NCI-H510A treated with DMSO at 0.1 percent for 48 hours (cell line): ENCODE data around the gene ABCA7.
A peak's percentile ranks its signal among the peaks of the same experiment; 100 is the strongest.

Experiments
- DNase-seq: peaks from one replicate; lab custom pipeline; 2025; lab: John Stamatoyannopoulos, UW

Gene ABCA7

DNA sequence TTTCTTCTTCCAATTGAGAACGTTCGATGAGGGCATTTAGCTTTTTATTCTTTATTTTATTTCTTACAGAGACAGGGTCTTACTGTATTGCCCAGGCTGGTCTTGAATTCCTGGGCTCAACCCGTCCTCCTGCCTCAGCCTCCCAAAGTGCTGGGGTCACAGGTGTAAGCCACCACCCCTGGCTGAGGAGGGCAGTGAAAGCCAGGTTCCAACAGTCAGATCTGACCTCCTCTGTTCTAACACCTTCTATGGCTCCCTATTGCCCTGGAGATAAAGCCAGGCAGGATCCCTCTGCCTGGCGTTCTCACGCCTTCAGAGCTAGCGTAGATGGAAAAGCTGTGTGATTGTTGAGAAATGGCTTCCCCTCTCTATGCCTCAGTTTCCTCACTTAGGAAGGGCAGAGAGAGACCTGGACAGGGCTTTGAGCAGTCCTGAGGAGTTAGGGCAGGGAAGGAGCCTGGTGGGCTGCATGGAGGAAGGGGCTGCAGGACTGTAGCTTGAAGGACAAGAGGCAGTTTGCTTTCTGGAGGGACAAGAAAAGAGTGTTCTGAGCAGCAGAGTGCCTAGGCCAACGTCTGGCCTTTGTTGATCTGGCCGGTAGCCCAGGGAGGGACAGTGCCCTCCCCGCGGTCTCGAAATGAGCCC lies 32.6 kb downstream of the ABCA7 start:
- no peak for DNase-seq

DNA sequence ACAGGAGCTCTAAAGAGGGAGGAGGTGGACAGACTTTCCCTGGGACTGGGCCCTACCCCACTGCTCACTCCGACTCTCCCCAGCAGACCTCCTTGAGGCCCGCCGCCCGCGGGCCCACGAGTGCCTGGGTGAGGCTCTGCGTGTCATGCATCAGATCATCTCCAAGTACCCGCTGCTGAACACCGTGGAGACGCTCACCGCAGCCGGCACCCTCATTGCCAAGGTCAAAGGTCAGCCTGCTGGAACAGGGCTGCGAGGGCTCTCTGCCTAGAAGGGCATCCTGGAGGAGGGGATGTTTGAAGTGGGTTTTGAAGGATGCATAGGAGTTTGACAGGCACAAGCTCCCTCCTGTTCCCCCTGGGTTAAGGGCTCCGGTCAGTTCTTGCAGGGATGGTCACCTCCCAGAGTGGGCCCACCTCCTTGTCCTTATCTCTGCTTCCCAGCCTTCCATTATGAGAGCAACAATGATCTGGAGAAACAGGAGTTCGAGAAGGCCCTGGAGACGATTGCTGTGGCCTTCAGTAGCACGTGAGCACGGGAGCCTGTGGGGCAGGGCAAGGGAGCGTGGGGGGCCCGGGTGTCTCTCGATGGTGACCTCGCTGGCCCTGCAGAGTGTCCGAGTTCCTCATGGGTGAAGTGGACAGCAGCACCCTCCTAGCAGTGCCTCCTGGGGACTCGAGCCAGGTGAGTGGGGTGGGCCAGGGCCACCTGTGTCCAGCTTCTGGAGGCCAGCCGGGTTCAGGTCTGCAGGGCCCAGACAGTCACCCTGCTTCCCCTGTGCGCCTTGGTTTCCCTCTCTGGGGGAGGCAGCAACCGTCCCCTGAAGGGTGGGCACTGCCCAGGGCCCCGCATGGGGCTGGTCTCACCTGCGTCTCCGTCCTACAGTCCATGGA lies 33.4 kb downstream of the ABCA7 start:
- DNase-seq, result no peak

DNA sequence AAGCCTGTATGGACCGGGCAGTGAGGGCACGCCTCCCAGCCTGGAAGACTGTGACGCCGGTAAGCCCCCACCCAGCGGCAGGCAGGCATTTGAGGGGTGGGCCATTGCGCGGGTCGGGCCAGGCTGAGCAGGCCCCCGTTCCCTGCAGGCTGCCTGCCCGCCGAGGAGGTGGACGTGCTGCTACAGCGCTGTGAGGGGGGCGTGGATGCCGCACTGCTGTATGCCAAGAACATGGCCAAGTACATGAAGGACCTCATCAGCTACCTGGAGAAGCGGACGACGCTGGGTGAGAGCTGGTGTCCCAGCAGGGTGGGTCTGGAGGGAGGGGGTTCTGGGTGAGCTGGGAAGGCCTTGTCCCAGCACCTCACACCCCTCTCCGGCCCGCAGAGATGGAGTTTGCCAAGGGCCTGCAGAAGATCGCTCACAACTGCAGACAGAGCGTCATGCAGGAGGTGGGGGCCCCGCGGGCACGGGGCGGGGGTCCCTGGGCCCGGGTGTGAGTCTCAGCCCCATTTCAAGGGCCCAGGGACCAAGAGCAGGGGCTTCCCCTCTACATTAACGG lies 34.1 kb downstream of the ABCA7 start:
- no peak for DNase-seq

DNA sequence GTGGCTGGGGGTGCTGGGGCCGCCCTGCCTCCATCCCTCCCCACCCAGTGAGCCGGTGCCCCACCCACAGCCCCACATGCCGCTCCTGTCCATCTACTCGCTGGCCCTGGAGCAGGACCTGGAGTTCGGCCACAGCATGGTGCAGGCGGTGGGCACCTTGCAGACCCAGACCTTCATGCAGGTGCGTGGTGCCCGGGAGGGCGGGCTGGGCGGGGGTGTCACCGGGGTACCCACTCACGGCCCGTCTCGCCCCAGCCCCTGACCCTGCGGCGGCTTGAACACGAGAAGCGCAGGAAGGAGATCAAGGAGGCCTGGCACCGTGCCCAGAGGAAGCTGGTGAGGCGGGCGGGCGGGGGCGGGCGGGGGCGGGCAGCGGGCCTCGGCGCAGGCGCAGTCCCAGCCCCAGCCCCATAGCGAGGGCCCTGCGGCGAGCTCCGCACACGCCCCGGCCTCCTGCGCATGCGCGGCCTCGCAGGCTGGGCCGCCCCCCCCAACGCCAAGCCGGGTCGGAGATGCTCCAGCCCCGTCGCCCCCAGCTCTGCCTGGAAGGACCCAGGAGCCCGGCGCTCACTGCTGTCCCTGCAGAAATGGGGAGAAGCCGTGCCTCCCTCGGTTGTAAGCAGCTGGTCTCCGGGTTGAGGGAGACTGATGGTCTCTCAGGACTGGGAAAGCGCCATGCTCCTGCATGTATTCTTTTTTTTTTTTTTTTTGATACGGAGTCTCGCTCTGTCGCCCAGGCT lies 34.8 kb downstream of the ABCA7 start:
- DNase-seq, result peak; percentile 56

DNA sequence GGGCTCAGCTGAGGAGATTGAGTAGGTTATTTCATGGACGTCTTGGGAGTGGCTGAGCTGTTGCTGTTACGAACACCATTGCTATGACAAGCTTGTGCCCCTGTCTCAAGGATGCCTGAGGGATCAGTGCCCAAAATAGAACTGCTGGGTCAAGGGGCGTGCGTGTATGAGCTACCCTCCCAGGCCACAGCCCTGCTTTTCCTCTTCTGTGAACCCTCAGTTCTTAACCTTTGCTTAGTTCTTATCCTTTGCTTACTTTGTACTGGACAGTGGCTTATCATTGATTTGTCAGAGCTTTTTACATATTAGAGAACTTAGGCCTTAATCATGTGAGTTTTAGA lies 36.1 kb downstream of the ABCA7 start:
- DNase-seq, result no peak

DNA sequence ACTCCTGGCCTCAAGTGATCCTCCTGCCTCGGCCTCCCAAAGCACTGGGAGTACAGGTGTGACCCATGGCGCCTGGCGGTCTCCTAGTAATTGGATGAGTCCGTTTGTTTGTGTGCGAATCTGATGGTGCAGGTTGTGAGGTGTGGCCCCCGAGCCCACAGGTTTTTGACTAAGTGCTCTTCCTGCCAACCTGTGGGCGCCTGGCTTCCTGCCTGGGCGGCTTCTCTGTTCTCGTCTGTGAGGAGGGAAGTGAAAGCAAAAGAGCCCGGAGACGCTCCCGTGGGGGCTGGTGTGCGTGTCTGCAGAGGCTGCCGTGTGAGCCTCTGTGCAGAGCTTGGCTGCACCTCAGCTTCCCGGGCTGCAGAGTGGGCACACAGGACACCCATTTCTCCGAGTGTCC lies 37.0 kb downstream of the ABCA7 start:
- DNase-seq, result no peak

DNA sequence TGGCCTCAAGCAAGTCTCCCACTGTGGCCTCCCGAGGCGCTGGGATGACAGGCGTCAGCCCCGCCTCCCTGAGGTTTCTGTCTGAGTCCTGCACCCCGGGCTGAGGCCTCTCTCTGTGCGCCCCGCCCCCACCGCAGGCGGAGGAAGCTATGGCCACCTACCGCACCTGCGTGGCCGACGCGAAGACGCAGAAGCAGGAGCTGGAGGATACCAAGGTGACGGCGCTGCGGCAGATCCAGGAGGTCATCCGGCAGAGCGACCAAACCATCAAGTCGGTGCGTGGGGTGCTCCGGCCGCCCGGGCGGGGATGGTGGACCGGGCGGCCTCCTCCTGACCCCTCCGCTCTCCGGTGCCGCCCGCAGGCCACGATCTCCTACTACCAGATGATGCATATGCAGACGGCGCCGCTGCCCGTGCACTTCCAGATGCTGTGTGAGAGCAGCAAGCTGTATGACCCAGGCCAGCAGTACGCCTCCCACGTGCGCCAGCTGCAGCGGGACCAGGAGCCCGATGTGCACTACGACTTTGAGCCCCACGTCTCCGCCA lies 39.7 kb downstream of the ABCA7 start:
- DNase-seq, result peak; percentile 66

DNA sequence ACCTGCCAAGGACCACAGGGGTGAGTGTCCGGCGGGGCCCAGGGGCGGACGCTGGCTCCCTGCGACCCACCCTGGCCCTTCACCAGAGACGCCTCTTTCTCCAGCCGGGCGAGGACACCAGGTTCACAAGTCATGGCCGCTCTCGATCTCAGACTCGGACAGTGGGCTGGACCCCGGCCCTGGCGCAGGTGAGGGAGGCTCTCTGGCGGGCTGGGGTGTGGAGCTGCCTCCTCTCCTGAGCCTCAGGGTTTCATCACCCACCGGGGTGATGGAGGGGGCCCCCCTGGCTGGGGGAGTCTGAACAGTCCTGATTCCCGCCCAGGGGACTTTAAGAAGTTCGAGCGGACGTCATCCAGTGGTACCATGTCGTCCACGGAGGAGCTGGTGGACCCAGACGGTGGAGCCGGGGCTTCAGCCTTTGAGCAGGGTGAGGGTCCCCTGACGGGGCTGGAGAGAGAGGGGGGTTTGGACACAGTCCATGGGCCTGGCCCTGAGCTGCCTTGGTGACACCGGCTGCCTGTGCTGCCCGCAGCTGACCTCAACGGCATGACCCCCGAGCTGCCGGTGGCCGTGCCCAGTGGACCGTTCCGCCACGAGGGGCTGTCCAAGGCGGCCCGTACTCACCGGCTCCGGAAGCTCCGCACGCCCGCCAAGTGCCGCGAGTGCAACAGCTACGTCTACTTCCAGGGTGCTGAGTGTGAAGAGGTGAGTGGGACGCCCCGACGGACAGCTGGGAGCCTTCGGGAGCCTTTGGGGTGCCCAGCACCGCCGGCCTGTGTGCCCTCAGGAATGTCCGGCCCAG lies 40.7 kb downstream of the ABCA7 start:
- DNase-seq, result no peak

DNA sequence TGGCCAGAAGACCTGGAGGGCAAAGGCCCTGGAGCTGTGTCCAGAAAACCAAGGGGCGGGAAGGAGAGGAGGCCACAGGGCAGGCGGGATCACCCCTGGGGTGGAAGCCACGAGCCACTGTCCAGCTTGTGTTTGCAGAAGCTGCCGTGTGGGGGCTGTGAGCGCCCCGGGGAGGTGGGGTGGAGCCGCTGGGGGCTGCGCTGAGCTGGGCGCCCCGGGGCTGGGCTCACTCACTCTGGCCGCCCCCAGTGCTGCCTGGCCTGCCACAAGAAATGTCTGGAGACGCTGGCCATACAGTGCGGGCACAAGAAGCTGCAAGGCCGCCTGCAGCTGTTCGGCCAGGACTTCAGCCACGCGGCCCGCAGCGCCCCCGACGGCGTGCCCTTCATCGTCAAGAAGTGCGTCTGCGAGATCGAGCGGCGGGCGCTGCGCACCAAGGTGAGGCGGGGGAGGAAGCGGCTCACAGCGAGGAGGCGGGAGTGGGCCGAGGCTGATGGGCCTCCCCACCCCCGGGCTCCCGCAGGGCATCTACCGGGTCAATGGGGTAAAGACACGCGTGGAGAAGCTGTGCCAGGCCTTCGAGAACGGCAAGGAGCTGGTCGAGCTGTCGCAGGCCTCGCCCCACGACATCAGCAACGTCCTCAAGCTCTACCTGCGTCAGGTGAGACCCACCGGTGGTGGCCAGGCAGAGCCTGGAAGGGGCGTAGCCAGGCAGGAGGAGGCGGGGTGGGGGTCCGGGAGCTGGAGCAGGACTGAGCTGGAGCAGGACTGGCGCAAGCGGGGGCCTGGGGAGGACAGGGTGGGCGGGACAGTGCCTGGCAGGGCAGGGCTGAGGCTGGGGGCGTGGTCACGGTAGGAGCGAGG lies 41.6 kb downstream of the ABCA7 start:
- DNase-seq, result no peak

DNA sequence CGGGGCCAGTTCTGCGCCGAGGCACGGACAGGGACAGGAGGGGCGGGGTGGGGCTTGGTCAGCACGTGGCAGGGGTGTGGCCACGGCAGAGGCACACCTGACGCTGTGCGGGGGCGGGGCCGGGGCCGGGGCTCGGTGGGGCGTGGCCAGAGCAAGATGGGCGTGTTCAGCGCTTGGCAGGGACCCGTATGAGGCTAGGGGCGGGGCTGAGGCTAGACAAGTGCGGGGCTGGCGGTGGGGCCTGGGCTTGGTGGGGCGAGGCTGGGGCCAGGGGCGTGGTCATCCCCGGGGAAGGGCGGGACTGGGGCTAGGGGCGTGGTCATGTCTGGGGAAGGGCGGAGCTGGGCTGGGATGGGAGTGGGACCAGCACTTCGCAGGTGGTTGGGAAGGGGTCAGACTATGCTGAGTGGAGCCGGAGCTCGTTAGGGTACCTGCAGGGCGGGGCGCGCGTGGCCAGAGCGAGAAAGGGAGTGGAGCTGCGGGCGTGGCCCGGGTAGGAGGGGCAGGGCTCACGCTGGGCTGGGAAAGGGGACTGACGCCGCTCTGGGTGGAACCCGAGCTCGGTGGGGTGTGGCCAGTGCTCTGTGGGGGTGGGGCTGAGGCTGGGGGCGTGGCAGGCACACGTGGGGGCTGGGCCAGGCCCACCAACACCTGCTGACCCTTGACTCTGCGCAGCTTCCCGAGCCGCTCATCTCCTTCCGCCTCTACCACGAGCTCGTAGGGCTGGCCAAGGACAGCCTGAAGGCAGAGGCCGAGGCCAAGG lies 42.4 kb downstream of the ABCA7 start:
- peak; percentile 67 for DNase-seq

DNA sequence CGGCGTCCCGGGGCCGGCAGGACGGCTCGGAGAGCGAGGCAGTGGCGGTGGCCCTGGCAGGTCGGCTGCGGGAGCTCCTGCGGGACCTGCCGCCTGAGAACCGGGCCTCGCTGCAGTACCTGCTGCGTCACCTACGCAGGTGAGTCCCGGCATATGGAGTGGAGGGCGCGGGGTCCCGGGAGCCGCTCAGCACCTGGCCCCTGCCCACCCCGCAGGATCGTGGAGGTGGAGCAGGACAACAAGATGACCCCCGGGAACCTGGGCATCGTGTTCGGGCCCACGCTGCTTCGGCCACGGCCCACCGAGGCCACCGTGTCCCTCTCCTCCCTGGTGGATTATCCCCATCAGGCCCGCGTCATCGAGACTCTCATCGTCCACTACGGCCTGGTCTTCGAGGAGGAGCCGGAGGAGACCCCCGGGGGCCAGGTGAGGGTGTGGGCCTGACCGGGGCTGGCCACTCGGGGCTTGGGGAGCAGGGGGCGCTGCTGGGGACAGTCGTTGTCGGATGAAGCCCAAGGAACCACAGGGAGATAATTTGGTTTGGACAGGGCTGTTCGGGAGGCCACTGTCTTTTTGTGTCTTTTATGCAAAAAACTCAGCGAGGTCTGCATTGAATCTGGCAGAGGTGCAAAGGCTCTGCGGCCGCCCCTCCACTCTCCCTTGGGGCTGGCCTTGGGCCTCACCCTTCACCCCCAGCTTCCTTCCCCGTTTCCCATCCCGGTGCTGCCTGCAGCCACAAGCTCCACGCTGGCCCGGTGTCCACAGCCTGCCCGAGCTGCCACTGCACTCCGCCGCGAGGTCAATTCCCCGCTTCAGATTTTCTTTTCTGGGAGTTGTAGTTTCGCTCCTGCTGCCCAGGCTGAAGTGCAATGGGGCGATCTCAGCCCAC lies 43.3 kb downstream of the ABCA7 start:
- no peak for DNase-seq

DNA sequence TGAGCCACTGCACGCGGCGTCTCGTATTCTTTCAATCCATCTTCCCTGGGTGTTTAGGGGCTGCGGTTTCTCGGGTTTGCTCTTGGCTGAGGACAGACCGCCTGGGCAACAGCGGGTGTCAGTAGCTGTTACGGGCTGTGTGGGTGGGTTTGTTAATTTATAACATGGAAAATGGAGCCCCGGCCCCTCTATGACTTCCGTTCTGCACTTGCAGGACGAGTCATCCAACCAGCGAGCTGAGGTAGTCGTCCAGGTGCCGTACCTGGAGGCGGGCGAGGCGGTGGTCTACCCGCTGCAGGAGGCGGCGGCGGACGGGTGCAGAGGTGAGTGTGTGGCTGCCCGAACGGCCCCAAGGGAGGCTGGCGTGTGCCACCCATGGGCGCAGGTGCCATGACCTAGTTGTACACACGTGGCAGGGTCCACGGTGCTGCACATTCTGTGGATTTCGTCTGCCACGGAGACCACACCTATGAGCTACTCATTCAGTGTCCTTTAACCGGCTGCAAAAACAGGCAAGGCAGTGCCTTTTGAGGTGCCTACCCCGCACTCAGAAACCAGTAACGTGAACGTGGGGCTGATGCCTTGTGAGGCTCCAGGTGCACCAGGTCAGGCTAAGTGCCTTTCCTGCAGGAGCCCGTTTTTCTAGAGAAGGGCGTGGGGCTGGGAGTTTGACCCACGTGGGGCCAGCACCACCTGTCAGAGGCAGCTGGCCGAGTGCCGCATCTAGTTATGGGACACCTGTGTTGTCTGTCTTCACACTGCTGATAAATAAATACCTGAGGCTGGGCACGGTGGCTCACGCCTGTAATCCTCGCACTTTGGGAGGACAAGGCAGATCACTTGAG lies 44.3 kb downstream of the ABCA7 start:
- DNase-seq, result no peak

DNA sequence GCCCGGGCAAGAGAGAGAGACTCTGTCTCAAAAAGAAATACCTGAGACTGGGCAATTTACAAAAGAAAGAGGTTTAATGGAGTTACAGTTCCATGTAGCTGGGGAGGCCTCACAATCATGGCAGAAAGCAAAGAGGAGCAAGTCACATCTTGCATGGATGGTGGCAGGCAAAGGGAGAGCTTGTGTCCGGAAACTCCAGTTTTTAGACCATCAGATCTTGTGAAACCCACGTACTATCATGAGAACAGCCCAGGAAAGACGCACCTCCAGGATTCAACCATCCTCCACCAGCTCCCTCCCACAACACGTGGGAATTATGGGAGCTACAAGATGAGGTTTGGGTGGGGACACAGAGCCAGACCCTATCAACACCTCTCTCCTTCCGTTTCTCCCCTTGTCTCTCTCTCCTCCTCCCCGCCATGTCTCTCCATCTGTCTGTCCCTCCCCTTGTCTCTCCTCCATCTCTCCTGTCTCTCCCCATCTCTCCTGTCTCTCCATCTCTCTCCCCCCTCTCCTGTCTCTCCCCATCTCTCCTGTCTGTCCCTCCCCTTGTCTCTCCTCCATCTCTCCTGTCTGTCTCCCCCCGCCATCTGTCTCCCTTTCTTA lies 45.2 kb downstream of the ABCA7 start:
- no peak for DNase-seq

DNA sequence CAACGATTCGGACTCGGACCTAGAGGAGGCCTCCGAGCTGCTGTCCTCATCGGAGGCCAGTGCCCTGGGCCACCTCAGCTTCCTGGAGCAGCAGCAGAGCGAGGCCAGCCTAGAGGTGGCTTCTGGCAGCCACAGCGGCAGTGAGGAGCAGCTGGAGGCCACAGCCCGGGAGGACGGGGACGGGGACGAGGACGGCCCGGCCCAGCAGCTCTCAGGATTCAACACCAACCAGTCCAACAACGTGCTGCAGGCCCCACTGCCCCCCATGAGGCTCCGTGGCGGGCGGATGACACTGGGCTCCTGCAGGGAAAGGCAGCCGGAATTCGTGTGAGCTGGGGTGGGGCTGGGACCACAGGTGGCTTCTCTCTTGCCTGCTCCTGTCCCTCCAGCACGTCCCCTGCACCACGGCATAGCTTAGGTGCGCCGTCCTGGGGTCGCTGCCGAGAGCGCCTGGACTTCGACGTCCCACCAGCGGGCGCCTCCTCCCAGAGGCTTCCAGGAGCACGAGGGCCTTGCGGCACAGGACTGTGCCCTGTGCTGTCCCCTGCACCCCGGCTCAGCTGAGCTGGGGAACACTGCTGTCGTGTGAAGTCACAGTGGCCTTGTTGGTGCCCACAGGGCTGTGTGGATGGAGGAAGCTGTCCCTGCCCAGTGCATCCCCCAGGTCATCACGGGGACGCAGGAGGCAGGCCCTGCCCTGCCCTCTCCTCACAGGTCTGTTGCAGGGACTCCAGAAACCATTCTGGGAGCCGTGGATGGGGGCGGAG lies 46.0 kb downstream of the ABCA7 start:
- no peak for DNase-seq

DNA sequence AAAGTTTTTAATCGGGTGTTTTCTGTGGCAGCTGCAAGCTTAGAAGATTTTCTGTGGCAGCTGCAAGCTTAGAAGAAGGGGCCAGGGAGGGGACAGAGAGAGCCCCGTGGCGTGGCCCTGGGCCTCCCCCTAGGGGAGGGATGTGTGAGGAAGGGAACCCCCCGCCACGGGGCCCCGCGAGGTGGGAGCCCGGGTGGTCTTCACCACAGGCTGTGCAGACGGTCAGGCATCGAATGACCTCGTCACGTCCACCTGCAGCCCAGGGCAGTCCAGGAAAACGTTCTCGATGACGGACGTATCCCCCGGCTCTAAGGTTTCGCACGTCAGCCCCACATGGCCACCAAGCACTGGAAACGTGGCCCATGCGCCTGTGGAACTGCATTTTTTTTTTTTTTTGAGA lies 46.7 kb downstream of the ABCA7 start:
- no peak for DNase-seq

DNA sequence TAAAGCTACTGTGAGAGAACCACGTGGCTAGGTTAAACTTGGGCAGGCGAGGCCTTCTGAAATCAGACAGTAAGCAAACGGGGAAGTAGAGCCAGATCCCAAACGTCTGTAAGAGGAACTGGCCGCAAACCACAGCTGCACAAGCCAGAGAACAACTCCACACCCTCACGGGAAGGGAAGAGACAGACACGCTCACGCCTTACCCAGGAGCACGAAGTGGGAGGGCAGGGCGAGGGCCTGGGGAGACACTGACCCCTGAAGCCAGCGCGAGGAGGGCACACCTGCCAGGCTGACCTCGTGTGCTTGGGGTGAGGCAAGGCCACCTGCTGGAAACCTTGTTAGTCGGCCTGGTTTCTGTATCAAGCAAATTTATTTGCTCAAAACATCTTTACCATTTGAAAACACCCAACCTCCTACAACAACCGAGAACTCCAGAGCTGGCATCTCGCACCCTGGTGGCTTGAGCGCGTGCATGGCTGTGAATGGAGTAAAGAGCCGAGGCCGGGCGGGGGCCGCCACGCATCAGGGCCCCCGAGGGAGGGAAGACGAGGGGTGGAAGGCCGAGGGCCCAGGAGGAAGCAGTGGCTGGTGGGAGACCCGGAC lies 48.0 kb downstream of the ABCA7 start:
- no peak for DNase-seq
